ENCODE data around the gene TAGAP.

DNA sequence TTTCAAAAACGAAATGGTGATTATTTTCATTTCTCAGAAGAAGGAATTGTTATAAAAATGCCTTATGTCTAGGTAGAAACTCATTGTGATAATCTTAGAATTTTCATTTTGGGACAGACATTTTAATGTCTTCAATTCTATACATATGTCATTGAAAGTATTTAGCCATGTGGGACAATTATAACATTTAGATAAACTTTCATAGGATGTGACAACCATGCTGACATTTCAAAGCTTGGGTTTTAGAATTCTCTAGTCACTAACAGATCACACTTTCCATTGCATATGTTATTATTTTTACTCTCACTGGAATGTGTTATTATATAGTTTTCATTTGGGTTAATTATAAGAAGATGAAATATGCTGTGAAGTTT is 4.9 kb downstream of the TAGAP start:
- TF ChIP-seq CTCF (IDR thresholded peaks at IDR 0.05; ENCODE audit: poor library complexity) (no peak), EZH2 (IDR thresholded peaks at IDR 0.05; ENCODE audit: borderline replicate concordance) (no peak), EZH2phosphoT487 (IDR thresholded peaks at IDR 0.05; ENCODE audit: low read depth, severe bottlenecking, unreplicated experiment) (no peak)
